Liver (tissue), 9 donors: ENCODE measurements around the gene KRTAP10-6. TPM values are rescaled to one million over a fixed set of nuclear protein-coding genes. Genes with fewer than 3 reads are reported as not detected.

ENCODE experiments used
- DNase-seq: peaks from one replicate; pipeline ENCODE4 v3.0.0-alpha.2; 2017; ENCODE audit warnings: low spot score
- H3K27ac ChIP-seq, 2 donors: one replicate each; pipeline ENCODE4 v1.7.0; 2013; ENCODE audit warnings: inconsistent platforms in 2 of 2, low read length in 2 of 2, control low read depth in 1 of 2, low read depth in 1 of 2, mild to moderate bottlenecking in 1 of 2
- H3K27me3 ChIP-seq, 4 donors: one replicate each; pipeline versions ENCODE4 v1.6.1 to v1.7.0; 2013; ENCODE audit warnings: low read length in 3 of 4, inconsistent platforms in 1 of 4, mild to moderate bottlenecking in 1 of 4, moderate library complexity in 1 of 4; ENCODE audit not compliant: control insufficient read depth in 4 of 4, insufficient read depth in 4 of 4
- H3K36me3 ChIP-seq, 4 donors: one replicate each; pipeline versions ENCODE4 v1.6.1 to v1.7.0; 2013; ENCODE audit warnings: low read length in 3 of 4, mild to moderate bottlenecking in 3 of 4, low read depth in 1 of 4, moderate library complexity in 1 of 4; ENCODE audit not compliant: control insufficient read depth in 4 of 4, insufficient read depth in 3 of 4
- H3K4me1 ChIP-seq, 4 donors: one replicate each; pipeline versions ENCODE4 v1.6.1 to v1.7.0; 2013; ENCODE audit warnings: low read length in 3 of 4, mild to moderate bottlenecking in 3 of 4, moderate library complexity in 1 of 4; ENCODE audit not compliant: control insufficient read depth in 4 of 4, insufficient read depth in 4 of 4
- H3K4me3 ChIP-seq, 3 donors: one replicate each; pipeline versions ENCODE4 v1.6.1 to v1.7.0; 2013; ENCODE audit warnings: low read length in 3 of 3, control low read depth in 1 of 3, low read depth in 1 of 3, mild to moderate bottlenecking in 1 of 3
- H3K9ac ChIP-seq, 2 donors: one replicate each; pipeline ENCODE4 v1.7.0; 2013; ENCODE audit warnings: low read length in 2 of 2, mild to moderate bottlenecking in 2 of 2, moderate library complexity in 2 of 2, control low read depth in 1 of 2, low read depth in 1 of 2
- H3K9me3 ChIP-seq, 4 donors: one replicate each; pipeline versions ENCODE4 v1.6.1 to v1.7.0; 2013; ENCODE audit warnings: low read length in 3 of 4; ENCODE audit not compliant: control insufficient read depth in 4 of 4
- ATF3 ChIP-seq: IDR thresholded peaks from 2 replicates; pipeline ENCODE4 v1.6.1; 2016; ENCODE audit warnings: antibody characterized with exemption
- EGR1 ChIP-seq, 2 donors: IDR thresholded peaks; 2 replicates each; pipeline ENCODE4 v1.6.1; 2016 to 2018; ENCODE audit warnings: antibody characterized with exemption in 2 of 2, low read depth in 2 of 2
- FOXA1 ChIP-seq: IDR thresholded peaks from 2 replicates; pipeline ENCODE4 v1.6.1; 2016; ENCODE audit warnings: antibody characterized with exemption
- FOXA2 ChIP-seq: IDR thresholded peaks from 2 replicates; pipeline ENCODE4 v1.6.1; 2016; ENCODE audit warnings: antibody characterized with exemption
- GABPA ChIP-seq, 2 donors: IDR thresholded peaks in 1 of 2; conservative IDR thresholded peaks in 1 of 2; 2 replicates each; pipeline ENCODE4 v1.6.1; 2016; ENCODE audit warnings: antibody characterized with exemption in 2 of 2, mild to moderate bottlenecking in 1 of 2, moderate library complexity in 1 of 2
- HNF4A ChIP-seq, 2 donors: conservative IDR thresholded peaks; 2 replicates each; pipeline ENCODE4 v1.6.1; 2016; ENCODE audit warnings: antibody characterized with exemption in 2 of 2, mild to moderate bottlenecking in 2 of 2
- HNF4G ChIP-seq: IDR thresholded peaks from 2 replicates; pipeline ENCODE4 v1.6.1; 2016; ENCODE audit warnings: antibody characterized with exemption
- JUND ChIP-seq, 2 donors: IDR thresholded peaks; 2 replicates each; pipeline ENCODE4 v1.6.1; 2016; ENCODE audit warnings: antibody characterized with exemption in 2 of 2
- NR2F2 ChIP-seq: IDR thresholded peaks from 2 replicates; pipeline ENCODE4 v1.6.1; 2016; ENCODE audit warnings: antibody characterized with exemption
- RAD21 ChIP-seq, 2 donors: IDR thresholded peaks; 2 replicates each; pipeline ENCODE4 v1.6.1; 2016; ENCODE audit warnings: antibody characterized with exemption in 2 of 2, mild to moderate bottlenecking in 2 of 2
- RXRA ChIP-seq, 2 donors: IDR thresholded peaks; 2 replicates each; pipeline ENCODE4 v1.6.1; 2017 to 2018; ENCODE audit warnings: antibody characterized with exemption in 2 of 2, mild to moderate bottlenecking in 1 of 2
- SP1 ChIP-seq: IDR thresholded peaks from 2 replicates; pipeline ENCODE4 v1.6.1; 2018; ENCODE audit warnings: antibody characterized with exemption, mild to moderate bottlenecking
- TAF1 ChIP-seq: conservative IDR thresholded peaks from 2 replicates; pipeline ENCODE4 v1.6.1; 2016; ENCODE audit warnings: antibody characterized with exemption, mild to moderate bottlenecking
- YY1 ChIP-seq: IDR thresholded peaks from 2 replicates; pipeline ENCODE4 v1.6.1; 2016; ENCODE audit warnings: antibody characterized with exemption, mild to moderate bottlenecking
- ZBTB33 ChIP-seq: IDR thresholded peaks from 2 replicates; pipeline ENCODE4 v1.6.1; 2016; ENCODE audit warnings: antibody characterized with exemption
- WGBS: extraction: QIAGEN DNeasy Blood & Tissue Kit; methylation state at CpG from one replicate; pipeline ENCODE4 v1.1.7; 2013; 5-methylcytosine and 5-hydroxymethylcytosine counted together
- polyA plus RNA-seq, 2 donors: library from polyadenylated mRNA; stranded (reverse) in 1 of 2; unstranded in 1 of 2; fragments of 200-250 nt in 1 of 2; fragments of >200 nt in 1 of 2; fragmentation: Nextera tagmentation in 1 of 2; extraction: Ambion mirVana in 1 of 2; gene quantifications; one replicate each; pipeline versions ENCODE4 v1.2.1 to v1.2.3, GENCODE V29; 2013 to 2015
- total RNA-seq, 2 donors: library from RNA; depleted of rRNA; stranded (reverse); fragments of >200 nt; gene quantifications; one replicate each; pipeline ENCODE4 v1.2.3, GENCODE V29; 2014
- TF ChIP-seq, protein P1 (sequence below): fragments of 150-350 bp; IDR thresholded peaks from 2 replicates; pipeline ENCODE4 v1.5.1; 2017; ENCODE audit warnings: improper control_type of control experiment, low read depth, low read length; ENCODE audit not compliant: missing input control
- TF ChIP-seq, protein P2 (sequence below): IDR thresholded peaks from 2 replicates; pipeline ENCODE4 v1.6.1; 2016; ENCODE audit warnings: antibody characterized with exemption
- TF ChIP-seq, protein P3 (sequence below): IDR thresholded peaks from 2 replicates; pipeline ENCODE4 v1.6.1; 2016; ENCODE audit warnings: antibody characterized with exemption, mild to moderate bottlenecking
- donor health status: healthy.
- donor health status: healthy.
- donor health status: healthy.
- donor health status: healthy.
- donor health status: healthy.

Gene KRTAP10-6, protein sequence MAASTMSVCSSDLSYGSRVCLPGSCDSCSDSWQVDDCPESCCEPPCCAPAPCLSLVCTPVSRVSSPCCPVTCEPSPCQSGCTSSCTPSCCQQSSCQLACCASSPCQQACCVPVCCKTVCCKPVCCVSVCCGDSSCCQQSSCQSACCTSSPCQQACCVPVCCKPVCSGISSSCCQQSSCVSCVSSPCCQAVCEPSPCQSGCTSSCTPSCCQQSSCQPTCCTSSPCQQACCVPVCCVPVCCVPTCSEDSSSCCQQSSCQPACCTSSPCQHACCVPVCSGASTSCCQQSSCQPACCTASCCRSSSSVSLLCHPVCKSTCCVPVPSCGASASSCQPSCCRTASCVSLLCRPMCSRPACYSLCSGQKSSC
- not detected for total RNA-seq
- polyA plus RNA-seq = not detected

DNA sequence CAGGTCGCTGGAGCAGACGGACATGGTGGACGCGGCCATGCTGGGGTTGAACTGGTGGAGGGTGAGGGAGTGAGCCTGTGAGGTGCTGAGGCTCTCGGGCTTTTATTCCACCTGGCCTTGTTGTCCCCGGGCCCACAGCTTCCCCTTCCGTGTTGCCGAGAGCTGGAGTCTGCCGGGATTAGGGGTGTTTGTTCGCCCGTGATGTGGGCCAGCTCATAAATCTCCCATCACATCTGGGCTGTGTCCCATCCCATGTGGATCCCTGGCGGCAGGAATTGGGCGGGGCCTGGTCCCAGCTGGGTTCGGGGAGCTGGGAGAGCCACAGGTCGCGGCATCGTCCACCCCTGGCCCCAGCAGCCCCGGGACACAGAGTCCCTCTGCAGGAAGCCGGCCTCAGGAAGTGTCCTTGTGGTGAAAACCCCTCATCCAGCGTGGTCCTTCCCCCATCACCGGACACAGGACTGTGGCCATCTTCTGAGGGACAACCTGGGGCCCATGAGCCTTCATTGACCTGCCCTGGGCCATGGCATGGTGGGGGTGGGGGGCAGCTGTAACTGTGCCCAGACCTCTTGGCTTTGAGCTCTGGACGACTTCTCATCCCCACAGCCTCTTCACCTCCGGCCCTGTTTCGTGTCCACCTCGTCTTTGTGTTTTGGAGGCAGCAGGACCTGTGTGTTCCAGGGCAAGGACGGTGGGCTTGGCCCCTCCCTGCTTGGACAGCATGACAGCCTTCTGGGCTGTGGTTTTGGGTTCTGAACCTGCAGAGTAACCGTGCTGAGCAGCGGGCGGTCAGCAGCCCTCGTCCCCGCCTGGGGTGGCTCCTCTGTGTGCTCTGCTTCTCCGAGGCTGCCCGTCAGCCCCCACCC, at the start of gene KRTAP10-6:
TSS of gene KRTAP10-6 (minus strand) at position 60 of the 866 bp plus-strand sequence. CDS start at position 39, 21 bp downstream.
- peak; percentile 32 for DNase-seq
- no peaks in the 10 kb centered on the region for H3K9me3 ChIP-seq
- no peaks in the 10 kb centered on the region for H3K27me3 ChIP-seq
- 72% methylated on average over 33 of the region's 33 CpGs for WGBS
- H3K27ac ChIP-seq = peak within 1 kb of the TSS; percentile 55 to 65
- peaks cover 1 to 27% (median 16%) of the 10 kb centered on the region in 4 donors for H3K4me1 ChIP-seq
- H3K36me3 ChIP-seq = no peaks in the 10 kb centered on the region
- TF ChIP-seq NR2F2 = no peak
- TF ChIP-seq, protein P1, sequence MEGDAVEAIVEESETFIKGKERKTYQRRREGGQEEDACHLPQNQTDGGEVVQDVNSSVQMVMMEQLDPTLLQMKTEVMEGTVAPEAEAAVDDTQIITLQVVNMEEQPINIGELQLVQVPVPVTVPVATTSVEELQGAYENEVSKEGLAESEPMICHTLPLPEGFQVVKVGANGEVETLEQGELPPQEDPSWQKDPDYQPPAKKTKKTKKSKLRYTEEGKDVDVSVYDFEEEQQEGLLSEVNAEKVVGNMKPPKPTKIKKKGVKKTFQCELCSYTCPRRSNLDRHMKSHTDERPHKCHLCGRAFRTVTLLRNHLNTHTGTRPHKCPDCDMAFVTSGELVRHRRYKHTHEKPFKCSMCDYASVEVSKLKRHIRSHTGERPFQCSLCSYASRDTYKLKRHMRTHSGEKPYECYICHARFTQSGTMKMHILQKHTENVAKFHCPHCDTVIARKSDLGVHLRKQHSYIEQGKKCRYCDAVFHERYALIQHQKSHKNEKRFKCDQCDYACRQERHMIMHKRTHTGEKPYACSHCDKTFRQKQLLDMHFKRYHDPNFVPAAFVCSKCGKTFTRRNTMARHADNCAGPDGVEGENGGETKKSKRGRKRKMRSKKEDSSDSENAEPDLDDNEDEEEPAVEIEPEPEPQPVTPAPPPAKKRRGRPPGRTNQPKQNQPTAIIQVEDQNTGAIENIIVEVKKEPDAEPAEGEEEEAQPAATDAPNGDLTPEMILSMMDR = no peak
- TF ChIP-seq HNF4G = no peak
- no peak for TF ChIP-seq YY1
- no peak within 1 kb of the TSS for H3K9ac ChIP-seq
- no peak within 1 kb of the TSS for H3K4me3 ChIP-seq

DNA sequence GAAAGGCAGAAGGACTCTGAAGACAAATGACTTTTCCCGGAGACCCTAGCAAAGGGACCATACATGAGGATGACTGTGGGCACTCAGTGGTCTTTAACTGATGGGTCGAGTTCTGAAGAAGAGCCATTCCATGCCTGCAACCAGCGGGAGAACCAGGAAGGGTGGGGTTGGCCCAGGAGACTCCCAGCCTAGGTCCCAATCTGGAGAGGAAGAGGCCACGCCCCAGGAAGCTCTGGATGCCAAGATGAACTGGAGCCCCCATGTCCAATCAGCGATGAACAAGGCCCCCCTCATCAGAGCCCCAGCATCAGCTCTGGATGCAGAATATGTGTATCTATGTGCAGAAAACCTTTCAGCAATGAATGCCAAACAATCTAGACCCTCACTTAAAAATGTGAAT, 48.5 kb upstream of the KRTAP10-6 start:
- Histone ChIP-seq H3K27me3 (peaks cover 0 to 3% (median 0%) of the 10 kb centered on the region in 4 donors), H3K4me3 (no peak overlapping the region), H3K27ac (no peak overlapping the region), H3K4me1 (no peaks in the 10 kb centered on the region), H3K9me3 (peaks cover 0 to 11% (median 4%) of the 10 kb centered on the region in 4 donors), H3K36me3 (no peaks in the 10 kb centered on the region), H3K9ac (no peak overlapping the region)
- no peak for DNase-seq
- 84% methylated on average over 5 of the region's 5 CpGs for WGBS
- TF ChIP-seq ATF3 = no peak
- TF ChIP-seq, protein P2, sequence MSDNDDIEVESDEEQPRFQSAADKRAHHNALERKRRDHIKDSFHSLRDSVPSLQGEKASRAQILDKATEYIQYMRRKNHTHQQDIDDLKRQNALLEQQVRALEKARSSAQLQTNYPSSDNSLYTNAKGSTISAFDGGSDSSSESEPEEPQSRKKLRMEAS = no peak
- no peak for TF ChIP-seq SP1
- no peak for TF ChIP-seq YY1
- TF ChIP-seq HNF4G = no peak
- no peak for TF ChIP-seq RXRA (IDR thresholded peaks at IDR 0.05)
- no peak for TF ChIP-seq FOXA2
- no peak for TF ChIP-seq NR2F2
- TF ChIP-seq GABPA (IDR thresholded peaks at IDR 0.05 in 1 of 2, conservative IDR thresholded peaks at IDR 0.05 in 1 of 2) = no peak
- no peak for TF ChIP-seq RAD21 (IDR thresholded peaks at IDR 0.05)
- TF ChIP-seq ZBTB33 = no peak
- TF ChIP-seq FOXA1 = no peak
- TF ChIP-seq TAF1 = no peak
- TF ChIP-seq, protein P3, sequence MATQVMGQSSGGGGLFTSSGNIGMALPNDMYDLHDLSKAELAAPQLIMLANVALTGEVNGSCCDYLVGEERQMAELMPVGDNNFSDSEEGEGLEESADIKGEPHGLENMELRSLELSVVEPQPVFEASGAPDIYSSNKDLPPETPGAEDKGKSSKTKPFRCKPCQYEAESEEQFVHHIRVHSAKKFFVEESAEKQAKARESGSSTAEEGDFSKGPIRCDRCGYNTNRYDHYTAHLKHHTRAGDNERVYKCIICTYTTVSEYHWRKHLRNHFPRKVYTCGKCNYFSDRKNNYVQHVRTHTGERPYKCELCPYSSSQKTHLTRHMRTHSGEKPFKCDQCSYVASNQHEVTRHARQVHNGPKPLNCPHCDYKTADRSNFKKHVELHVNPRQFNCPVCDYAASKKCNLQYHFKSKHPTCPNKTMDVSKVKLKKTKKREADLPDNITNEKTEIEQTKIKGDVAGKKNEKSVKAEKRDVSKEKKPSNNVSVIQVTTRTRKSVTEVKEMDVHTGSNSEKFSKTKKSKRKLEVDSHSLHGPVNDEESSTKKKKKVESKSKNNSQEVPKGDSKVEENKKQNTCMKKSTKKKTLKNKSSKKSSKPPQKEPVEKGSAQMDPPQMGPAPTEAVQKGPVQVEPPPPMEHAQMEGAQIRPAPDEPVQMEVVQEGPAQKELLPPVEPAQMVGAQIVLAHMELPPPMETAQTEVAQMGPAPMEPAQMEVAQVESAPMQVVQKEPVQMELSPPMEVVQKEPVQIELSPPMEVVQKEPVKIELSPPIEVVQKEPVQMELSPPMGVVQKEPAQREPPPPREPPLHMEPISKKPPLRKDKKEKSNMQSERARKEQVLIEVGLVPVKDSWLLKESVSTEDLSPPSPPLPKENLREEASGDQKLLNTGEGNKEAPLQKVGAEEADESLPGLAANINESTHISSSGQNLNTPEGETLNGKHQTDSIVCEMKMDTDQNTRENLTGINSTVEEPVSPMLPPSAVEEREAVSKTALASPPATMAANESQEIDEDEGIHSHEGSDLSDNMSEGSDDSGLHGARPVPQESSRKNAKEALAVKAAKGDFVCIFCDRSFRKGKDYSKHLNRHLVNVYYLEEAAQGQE = no peak
- no peak for TF ChIP-seq JUND (IDR thresholded peaks at IDR 0.05)
- no peak for TF ChIP-seq EGR1 (IDR thresholded peaks at IDR 0.05; ENCODE audit: low read depth in 2 of 2)
- TF ChIP-seq, protein P1 = no peak
- no peak for TF ChIP-seq HNF4A (conservative IDR thresholded peaks at IDR 0.05)
